Ammon's horn (tissue), 1 donor: ENCODE results near the gene TFAP2A.

Experiments used
- DNase-seq: peaks from one replicate; pipeline ENCODE4 v3.0.0-alpha.2; 2016; ENCODE audit warnings: low spot score

TFAP2A gene

DNA sequence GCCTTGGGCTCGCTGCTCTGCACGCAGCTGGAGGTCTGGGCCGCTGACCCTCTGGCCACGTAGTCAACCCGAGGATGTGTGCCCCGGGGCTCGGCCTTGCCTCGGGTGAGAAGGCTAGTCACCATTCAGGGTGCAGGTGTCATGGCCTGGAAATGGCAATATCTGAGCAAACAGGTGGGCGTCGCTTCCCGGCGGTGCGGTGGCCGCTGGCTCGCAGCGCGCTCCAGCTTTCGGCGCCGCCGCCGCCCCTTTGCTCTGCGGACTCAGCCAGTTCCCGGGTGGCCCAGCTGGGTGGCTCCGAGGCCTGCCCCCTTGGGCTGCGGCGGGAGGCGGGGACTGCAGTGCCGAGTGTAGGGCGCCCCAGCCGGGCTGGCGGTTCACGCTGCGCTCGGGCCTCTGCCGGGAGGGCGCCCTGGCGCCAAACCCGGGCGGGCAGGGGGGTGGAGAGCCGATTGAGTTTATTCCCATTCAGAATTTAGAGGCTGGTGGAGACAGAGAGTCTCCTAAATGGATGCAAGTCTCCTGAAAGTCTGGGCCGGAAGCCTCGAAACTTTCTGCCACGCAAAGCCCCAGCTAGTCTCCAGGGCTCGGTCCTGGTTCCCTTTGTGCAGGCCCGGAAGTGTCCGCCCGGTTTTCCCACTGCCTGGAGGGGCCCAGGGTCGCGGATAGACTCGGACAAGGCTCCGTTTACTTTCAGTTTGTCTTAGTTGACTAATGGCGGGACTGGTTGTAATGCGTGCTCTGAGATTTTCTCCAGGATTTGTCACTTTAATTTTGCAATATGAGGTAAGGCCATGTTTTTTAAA is 11.3 kb upstream of the TFAP2A start:
- peak; percentile 10 for DNase-seq

GRCh38 chr6:10425176-10425974 is 10.5 kb upstream of the TFAP2A start:
- DNase-seq: no peak

- no peak for DNase-seq
These were observed 9.2 kb upstream of the TFAP2A start for GRCh38 chr6:10424040-10424439.

- no peak for DNase-seq
These were observed 7.8 kb upstream of the TFAP2A start for GRCh38 chr6:10422737-10423034.

DNA sequence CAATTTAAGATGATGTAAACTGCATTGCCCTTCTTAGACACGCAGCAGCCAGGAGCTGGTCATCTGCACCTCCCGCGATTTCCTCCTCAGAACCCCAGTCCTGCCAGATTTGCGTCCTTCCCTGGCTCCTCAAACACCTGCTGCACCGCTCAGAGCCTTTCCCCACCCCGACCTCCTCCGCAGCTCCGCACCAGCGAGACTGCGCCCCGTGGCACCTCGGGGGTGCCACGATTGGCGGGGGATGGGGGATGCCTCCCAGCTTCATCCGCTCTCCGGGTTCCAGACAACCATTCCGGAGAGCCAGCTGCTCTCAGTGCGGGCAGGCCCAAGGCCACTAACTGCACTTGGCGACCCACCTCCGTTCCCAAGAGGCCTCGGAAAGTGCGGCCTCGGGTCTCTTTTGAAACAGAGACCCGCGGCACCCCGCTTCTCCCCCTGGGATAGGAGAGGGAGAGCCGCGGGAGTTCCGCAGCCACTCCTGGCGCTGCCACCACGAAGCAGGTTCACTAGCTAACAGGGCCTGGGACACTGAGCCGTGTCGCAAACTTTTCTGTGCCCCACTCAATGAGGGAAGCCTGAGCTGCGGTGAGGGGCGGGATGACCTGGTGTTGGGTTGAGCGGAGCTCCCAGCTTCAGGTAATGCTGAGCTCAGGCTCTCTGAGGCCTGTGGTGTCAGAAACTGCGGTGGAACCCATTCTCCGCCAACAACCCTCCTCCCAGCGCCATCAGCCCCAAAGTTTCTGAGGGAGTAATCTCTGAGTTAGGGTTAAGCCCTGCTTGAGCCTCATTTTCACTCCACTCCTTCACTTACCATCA is 7.3 kb upstream of the TFAP2A start:
- DNase-seq: no peak

GRCh38 chr6:10421158-10421920 is 6.5 kb upstream of the TFAP2A start:
- DNase-seq: no peak

GRCh38 chr6:10420546-10421157 is 5.8 kb upstream of the TFAP2A start:
- DNase-seq: no peak

DNA sequence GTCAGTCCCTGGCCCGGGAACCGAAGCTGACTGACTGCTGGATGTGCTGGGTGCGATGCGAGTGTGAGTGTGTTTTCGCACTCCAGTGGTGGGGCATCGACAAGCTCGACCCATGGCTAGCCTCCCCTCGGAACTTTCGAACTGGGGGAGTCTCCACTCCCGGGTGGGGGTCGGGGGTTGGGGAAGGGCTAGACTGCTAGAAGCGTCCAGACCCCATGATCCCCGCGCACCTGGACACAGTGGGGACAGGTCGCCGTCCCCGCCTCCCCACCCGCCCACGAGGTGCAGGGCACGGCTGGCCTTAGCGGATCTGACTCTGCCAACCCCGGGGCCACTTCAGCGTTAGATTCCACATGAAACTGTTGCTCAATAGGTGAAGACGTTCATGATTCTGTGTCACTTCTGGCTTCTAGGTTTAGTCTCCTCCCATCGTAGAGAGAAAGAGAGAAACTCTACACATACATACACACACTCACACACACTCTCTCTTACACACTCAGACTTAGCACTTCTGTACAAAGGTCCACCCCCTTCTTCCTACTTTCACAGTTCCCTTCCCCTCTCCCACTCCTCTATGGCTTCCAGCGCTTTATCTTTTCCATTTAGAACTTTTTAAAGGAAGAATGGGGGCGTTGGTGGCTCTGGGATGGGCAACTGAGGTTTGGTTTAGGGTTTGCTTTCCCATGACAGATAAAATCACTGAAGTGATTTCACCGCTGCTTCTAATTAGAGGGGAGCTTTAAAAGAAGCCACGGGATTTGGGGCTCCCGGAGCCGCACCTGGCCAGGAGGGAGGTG is 5.1 kb upstream of the TFAP2A start:
- DNase-seq: no peak

GRCh38 chr6:10418862-10419748 is 4.2 kb upstream of the TFAP2A start:
- DNase-seq: no peak

DNA sequence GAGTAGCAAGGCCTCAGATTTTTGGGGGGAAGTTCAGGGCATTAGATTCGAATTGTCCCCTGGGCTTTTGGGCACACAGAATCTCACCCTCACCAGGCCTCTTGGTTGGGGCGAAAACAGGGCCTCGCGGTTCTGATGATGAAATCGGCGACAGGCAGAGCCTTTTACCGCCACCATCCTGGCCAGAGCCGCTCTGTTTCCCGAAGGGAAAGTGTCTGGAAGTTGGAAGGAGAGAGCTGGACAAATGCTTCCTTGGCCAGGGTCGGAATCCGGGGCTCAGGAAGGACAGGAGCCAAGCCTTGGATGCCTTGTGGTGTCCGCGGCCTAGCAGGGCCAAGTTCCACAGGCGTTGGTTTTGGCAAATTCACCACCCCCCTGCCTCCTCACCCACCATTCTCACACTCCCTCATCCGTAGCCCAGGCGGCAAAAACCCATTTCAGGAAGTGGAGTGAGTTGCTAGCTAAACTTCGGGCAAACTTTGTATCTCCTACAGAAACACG is 3.5 kb upstream of the TFAP2A start:
- DNase-seq: no peak

DNA sequence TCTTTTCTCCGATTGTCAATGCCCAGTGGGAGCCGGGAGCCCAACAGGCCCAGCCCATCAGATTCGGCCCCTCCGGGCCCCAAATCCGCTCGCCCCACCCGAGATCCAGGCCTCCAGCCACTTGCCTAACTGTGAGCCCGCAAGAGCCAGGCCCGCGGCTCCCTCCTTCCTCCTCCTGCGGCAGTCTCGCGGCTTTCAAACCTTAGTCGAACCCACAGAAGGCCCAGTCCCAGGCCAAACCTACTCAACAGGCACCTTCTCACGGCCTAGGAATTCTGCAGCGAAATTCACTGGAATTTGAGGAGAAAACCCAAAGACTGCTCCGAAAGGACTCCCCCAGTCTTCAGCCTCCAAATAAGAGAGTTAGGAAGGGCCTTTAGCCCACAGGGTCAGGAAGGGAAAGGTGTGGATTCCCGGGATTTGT is 2.8 kb upstream of the TFAP2A start:
- DNase-seq: no peak

- no peak for DNase-seq
These were observed 2.2 kb upstream of the TFAP2A start for GRCh38 chr6:10416863-10417641.

DNA sequence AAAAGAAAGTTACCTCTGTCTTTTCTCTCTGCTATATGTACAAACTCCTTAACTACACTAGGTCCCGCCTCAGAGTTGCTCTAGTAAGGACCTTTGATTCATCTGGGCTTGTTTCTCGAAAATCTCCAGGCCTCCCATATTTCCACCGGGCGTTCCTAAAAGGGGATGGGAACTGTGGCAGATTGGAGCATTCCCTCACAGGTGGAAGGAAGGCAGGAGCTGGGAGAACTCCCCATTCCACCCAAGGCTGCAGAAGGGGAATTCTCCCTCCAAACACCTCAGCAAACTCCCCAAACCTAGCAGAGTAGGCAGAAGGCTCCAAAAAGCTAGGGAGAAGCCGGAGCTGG is 1.6 kb upstream of the TFAP2A start:
- DNase-seq: no peak

DNA sequence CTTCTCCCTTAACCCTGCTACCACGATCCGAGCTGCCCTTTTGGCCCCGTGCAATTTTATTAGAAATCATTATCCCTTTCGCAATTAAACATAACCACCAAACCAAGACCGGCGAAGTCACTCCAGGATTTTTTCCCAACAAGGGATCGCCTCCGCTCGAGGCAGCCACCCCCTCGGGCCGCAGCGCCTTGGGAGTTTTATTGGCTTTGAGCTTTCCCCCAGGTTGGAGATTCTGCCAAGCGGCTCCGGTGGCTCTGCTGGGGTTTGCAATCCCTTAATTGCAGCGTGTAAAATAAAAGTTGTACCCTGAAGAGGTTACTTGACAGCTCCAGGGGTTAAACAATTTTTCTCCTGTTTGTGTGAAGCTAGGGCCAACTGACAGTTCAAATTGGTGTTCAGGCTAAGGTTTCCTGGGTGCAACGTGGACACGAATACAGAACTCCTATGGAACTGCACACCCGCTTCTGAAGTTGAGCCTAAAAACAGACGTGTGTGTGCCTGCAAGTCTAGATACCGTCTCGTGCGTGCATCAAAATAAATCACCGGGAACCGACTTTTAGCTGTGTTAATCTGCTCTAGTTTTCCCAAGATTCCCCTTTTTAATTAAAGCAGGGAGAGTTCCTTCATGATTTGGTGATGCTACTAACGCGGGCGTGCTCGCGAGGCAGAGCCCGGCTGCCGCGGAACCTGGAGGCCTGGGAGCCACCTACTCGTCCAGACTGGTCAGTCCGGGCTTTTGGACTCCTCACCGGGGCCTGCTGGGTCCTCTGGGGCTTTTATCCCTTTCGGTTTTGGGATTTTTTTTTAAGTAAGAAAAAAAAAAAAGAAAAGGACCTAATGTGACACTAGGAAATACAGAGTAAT is 975 bp upstream of the TFAP2A start:
- no peak for DNase-seq

- no peak for DNase-seq
These were observed 780 bp downstream of the TFAP2A start for GRCh38 chr6:10413850-10414738.

GRCh38 chr6:10413262-10413849 is 1.5 kb downstream of the TFAP2A start:
- no peak for DNase-seq
